NCI-H1694 treated with DMSO at 0.1 percent for 48 hours (cell line): ENCODE results near the gene PRR12.

Experiments
- DNase-seq: peaks from one replicate; lab custom pipeline; 2025; lab: John Stamatoyannopoulos, UW

PRR12 gene

GRCh38 chr19:49645592-49645991 is 54.6 kb downstream of the PRR12 start:
- DNase-seq, result no peak

DNA sequence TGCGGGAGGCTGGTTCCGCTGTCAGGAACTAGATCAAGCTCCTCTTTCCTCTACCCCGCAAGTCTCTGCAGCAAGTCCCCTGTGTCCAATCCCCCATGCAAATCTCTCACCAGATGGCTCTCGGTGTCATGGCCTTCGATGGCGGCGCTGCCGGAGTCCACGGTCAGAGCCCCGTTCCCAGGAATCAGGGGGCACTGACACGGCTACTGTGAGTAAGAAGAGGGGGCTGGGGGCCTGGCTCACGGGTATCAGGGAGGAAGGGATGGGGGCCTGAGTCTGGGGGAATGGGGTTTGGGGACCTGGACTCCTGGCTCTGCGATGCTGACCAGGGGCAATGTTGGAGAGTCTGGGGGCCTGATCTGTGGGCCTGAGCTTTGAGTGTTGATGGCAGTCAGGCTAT is 55.0 kb downstream of the PRR12 start:
- no peak for DNase-seq

GRCh38 chr19:49646586-49646985 is 55.6 kb downstream of the PRR12 start:
- DNase-seq, result no peak

DNA sequence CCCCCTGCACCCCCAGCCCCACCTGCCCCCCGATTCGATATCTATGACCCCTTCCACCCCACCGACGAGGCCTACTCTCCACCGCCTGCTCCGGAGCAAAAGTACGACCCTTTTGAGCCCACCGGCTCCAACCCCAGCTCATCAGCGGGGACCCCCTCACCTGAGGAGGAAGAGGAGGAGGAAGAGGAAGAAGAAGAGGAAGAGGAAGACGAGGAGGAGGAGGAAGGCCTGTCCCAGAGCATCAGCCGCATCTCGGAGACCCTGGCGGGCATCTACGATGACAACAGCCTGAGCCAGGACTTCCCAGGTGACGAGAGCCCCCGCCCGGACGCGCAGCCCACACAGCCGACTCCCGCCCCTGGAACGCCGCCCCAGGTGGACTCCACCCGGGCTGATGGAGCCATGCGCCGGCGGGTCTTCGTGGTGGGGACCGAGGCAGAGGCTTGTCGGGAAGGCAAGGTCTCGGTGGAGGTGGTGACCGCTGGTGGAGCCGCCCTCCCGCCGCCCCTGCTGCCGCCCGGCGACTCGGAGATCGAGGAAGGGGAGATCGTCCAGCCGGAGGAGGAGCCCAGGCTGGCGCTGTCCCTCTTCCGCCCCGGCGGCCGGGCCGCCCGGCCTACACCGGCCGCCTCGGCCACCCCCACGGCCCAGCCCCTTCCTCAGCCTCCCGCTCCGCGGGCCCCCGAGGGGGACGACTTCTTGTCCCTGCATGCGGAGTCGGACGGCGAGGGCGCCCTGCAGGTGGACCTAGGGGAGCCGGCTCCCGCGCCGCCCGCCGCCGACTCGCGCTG is 60.2 kb downstream of the PRR12 start:
- DNase-seq, result no peak

- no peak for DNase-seq
Observed at GRCh38 chr19:49651820-49652550, 61.0 kb downstream of the PRR12 start.

GRCh38 chr19:49652551-49653465 is 61.8 kb downstream of the PRR12 start:
- DNase-seq, result no peak

- DNase-seq, result no peak
Observed at GRCh38 chr19:49653466-49653806, 62.5 kb downstream of the PRR12 start.

DNA sequence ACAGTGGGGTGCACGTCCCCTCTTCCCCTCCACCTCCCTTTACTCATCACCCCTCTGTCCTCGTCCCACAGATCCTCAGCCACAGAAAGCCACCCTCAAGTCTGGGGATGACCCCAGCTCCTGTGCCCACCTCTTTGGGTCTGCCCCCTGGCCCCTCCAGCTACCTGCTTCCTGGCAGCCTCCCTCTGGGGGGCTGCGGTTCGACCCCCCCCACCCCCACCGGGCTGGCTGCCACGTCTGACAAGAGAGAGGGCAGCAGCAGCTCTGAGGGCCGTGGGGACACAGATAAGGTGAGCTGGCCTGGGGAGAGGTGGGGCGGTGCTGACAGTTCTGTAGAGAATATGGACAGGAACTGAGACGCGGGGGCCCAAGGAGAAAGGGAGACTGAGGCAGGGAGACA is 63.6 kb downstream of the PRR12 start:
- no peak for DNase-seq

DNA sequence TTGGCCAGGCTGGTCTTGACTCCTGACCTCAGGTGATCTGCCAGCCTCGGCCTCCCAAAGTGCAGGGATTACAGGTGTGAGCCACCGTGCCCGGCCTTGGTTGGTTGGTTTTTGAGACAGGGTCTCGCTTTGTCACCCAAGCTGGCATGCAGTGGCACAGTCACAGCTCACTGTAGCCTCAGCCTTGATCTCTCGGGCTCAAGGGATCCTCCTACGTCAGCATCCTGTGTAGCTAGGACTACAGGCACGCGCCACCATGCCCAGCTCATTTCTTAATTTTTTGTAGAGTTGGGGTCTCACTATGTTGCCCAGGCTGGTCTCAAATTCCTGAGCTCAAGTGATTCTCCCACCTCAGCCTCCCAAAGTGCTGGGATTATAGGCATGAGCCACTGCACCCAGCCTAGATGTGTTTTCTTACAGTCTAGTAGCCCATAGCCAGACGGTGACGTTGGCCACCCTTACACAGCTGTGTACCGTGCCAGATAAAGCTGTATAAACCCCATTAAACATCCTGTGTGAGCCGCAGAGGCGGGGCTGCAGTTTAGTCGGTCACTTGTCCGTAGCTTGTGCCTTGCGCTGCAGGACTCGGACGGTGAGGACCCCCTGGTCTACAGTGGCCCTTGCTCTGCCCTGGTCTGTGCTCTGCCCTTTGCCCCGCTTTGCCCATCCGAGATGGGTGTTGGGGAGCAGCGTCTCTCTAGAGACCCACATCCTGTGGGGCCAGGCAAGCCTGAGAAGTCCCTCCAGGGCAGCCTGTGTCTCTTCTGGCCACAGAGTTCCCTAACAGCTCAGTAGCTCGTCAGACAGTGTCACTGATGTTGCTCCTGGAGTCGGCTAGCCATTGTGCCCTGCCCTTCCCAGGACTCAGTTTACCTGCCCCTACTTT is 64.8 kb downstream of the PRR12 start:
- no peak for DNase-seq

GRCh38 chr19:49656456-49657109 is 65.6 kb downstream of the PRR12 start:
- DNase-seq, result no peak

DNA sequence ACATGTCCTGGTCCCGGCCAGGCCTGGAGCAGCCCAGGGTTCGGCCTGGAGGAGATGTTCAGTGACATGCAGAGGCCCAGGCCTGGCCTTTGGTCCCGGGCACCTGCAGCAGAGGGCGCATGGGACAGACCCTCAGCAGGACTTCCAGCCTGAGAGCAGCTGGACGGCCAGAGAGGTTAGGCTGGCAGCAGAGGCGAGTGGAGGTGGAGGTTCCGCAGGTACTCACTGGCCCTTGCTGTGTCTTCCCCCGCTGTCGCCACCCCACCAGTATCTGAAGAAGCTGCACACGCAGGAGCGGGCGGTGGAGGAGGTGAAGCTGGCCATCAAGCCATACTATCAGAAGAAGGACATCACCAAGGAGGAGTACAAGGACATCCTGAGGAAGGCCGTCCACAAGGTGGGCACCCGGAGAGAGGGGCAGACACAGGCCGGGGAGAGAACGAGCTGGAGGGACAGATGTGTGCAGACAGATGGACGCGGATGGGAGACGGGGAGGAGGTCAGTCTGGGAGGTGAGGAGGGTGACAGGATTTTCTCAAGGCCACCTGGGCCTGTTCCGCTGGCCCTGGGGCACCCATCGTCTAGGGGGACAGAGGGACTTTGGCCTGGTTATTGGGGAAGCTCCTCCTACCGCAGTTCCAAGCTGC is 66.6 kb downstream of the PRR12 start:
- DNase-seq, result no peak

DNA sequence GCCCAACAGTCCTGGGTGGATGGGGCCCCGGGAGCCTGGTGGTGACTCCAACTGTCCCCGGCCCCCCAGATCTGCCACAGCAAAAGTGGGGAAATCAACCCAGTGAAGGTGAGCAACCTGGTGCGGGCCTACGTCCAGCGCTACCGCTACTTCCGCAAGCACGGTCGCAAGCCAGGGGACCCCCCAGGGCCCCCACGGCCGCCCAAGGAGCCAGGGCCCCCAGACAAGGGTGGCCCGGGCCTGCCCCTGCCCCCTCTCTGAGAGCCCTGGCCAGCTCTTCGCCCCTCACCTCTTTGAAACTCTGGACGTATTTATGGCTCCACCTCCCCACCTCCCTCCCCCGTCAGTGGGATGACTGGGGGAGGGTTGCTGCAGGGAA is 67.1 kb downstream of the PRR12 start:
- DNase-seq, result no peak

GRCh38 chr19:49658566-49659442 is 67.8 kb downstream of the PRR12 start:
- no peak for DNase-seq

DNA sequence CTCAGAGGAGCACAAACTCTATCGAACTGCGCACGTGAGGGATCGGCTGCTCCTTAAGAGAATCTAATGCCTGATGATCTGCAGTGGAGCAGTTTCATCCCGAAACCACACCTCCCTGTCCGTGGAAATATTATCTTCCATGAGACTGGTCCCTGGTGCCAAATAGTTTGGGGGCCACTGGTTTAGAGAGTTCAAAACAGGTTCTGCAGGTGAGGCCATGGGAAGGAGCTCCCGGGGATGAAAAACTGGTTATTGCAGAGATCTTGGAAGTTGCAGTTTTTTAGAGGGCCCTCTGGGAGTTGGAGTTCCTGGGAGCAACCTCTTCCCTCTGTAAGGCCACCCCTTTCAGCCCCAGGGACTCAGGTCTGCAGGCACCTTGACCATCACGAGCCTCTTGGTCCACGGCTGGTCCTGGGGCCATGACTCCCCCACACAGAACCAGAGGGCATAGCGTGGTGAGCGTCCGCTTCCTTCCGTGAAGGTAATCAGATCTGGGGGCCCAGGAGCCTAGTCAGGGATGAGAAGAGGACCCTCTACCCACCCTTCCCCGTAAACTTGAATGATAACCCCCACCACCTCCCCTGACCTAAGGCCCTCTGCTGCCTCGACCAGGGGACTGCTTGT is 69.5 kb downstream of the PRR12 start:
- no peak for DNase-seq

DNA sequence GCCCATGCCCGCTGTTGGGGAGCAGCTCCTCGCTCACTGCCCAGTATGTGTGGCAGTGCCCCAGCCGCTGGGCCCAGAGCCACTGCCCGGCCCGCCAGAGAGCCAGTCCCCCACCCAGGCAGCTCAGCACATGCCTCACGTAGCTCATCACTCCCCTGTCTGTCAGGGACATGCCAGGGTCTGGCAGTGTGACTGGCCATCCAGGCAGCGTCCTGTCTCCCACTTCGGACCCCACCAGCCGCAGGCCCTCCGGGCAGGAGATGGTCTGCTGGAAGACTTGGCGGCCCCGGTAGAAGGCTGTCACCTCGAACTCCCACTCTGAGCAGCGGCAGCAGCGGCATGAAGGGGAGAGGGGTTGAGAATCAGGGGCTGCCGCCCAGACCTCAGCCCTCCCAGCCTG is 71.0 kb downstream of the PRR12 start:
- DNase-seq, result no peak

- DNase-seq, result no peak
Observed at GRCh38 chr19:49663224-49663623, 72.2 kb downstream of the PRR12 start.

GRCh38 chr19:49664171-49665035 is 73.4 kb downstream of the PRR12 start:
- peak; percentile 52 for DNase-seq

DNA sequence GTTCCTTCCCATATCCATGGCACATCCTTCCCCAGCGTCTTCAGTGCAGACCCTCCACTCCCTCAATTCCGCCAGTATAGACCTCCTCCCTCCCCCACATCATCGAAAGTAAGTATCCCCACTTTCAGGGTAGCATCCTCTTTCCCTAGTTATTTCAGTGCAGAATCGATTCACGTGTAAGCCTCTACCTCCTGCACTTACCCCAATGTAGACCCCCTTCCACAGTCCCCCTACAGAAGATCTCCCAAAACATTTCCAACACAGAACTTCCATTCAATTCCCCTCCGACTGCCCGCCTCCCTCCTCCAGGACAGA is 74.0 kb downstream of the PRR12 start:
- DNase-seq, result no peak
